GM12878 (cell line): ENCODE data around the gene LTBP2.

Experiments
- CTCF ChIP-seq, 3 experiments: IDR thresholded peaks in 2 of 3; conservative IDR thresholded peaks in 1 of 3; 2 replicates each; pipeline ENCODE4 v1.5.1; 2011; ENCODE audit warnings: low read depth in 3 of 3, low read length in 3 of 3, mild to moderate bottlenecking in 3 of 3, control low read depth in 2 of 3, moderate library complexity in 2 of 3, inconsistent platforms in 1 of 3, mixed read lengths in 1 of 3; ENCODE audit not compliant: control insufficient read depth in 2 of 3, insufficient read depth in 1 of 3; ENCODE audit errors: extremely low read depth in 1 of 3
- MAX ChIP-seq: IDR thresholded peaks from 2 replicates; pipeline ENCODE4 v1.6.1; 2012; ENCODE audit warnings: low read depth, low read length, improper control_type of control experiment
- POLR2A ChIP-seq: IDR thresholded peaks from 2 replicates; pipeline ENCODE4 v1.6.1; 2011; ENCODE audit warnings: low read depth, mild to moderate bottlenecking, low read length
- SPI1 ChIP-seq: IDR thresholded peaks from 2 replicates; pipeline ENCODE4 v1.6.1; 2011; ENCODE audit warnings: low read depth, mild to moderate bottlenecking, low read length, moderate library complexity, borderline replicate concordance; ENCODE audit not compliant: insufficient read depth

- TF ChIP-seq SPI1 (no peak), MAX (no peak), POLR2A (no peak), CTCF (IDR thresholded peaks at IDR 0.05 in 2 of 3, conservative IDR thresholded peaks at IDR 0.05 in 1 of 3; ENCODE audit: control insufficient read depth in 2 of 3, extremely low read depth in 1 of 3, insufficient read depth in 1 of 3, low read depth in 3 of 3, low read length in 3 of 3) (no peak)
Measured at GRCh38 chr14:74476607-74477006, 135.4 kb downstream of the LTBP2 start.
